GM12872 (cell line): Measurements from ENCODE around the gene ATRN.

Source experiments
- CTCF ChIP-seq: IDR thresholded peaks from 3 replicates; pipeline ENCODE4 v1.5.1; 2011; ENCODE audit warnings: low read depth, mild to moderate bottlenecking, low read length, moderate library complexity; ENCODE audit not compliant: insufficient read depth

ATRN gene

GRCh38 chr20:3532089-3532615 is 61.3 kb downstream of the ATRN start:
- TF ChIP-seq CTCF, result no peak

- no peak for TF ChIP-seq CTCF
Measured at GRCh38 chr20:3539311-3540107, 68.7 kb downstream of the ATRN start.

DNA sequence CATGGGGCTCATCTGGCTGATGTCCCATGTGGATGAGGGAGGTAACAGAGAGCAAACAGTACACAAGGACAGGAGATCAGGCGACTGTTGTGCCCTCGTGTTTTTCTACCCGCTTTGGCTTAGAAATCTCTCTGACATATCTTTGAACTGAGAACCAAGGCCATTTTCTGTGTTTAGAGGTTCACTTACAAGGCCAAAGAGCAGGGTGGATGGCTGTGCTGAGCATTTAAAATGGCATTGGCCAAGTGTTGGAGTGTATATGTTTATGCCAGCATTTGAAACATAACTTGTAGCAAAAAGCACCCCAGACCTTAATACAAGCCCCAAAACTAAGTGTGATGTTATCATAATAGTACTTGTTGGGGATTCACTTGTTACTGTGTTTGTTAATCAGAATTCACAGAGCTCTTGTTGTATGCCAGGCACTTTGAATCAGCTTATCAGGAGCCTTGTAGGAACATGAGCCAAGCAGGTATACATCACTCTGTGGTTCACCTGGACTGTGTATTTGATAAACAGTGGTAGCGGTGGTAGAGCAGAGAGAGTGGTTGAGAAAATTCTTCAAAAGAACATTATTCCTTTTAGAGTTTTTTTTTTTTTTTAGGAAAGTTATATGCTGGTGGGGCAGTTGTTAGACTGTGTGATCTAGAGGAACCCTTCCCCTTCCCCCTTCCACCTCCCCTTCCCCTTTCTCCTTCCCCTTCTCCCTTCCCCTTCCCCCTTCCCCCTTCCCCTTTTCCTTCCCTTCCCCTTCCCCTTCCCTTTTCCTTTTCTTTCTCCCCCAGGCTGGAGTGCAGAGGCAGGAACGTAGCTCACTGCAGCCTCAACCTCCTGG is 71.3 kb downstream of the ATRN start:
- TF ChIP-seq CTCF, result no peak

DNA sequence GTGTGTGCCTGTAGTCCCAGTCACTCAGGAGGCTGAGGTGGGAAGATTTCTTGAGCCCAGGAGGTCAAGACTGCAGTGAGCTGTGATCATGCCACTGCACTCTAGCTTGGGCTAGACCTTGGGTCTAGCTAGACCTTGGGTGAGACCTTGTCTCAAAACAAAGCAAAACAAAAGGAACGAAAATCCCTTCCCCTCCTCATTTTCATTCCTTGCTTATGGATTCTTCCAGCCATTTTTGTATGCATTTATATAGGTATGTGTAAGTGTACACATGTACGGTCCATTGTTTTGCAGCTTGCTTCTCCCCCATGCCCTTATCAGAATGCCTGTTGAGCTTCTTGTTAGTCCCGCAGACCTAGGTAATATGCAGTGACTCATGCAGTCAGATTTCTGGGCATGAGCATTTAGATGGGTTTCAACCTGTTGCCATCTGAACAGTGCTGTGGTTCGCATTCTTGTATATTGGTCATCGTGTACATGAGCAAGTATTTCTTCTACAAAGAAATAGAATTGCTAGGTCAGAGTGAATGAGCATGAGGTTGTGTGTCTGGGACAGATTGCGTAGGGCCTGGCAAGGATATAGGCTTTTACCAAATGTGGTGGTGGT is 73.2 kb downstream of the ATRN start:
- no peak for TF ChIP-seq CTCF

DNA sequence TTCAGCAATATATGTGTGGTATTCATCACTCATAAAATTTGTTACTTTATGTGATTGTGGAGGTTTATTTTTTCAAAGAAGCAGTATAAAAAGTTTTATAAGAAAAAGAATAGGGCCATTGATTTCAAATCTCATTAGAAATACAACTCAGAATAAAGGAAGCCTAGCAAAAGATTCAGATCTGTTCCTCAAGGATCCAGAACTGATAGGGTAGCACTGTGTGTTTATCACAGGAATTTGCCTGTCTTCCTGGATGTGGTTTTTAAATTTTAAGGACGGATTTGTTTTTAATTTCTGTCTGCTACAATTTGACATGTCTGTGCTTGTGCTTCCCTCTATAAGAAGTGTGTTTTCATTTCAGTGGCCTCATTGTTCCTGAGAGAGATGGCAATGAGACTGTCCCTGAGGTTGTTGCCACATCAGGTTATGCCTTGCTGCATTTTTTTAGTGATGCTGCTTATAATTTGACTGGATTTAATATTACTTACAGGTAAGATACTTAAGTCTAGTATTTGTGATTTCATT is 74.6 kb downstream of the ATRN start:
- no peak for TF ChIP-seq CTCF

DNA sequence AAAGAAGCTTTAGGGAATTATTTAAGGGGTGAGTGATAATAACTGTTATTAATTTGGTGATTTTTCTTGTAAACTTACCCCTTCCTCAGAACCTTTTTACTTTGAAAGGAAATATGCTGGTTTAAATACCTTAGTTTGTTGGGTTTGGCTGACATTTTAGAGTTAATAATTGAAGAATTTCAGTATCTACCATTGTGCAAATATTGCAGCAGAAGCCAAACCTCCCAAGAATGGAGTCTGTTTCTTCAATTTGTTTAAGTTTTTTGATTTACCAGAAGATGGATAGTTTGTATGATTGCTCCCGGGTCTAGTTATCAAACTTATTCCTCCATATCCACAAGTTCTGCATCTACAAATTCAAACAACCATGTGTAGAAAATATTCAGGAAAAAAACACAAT is 77.1 kb downstream of the ATRN start:
- TF ChIP-seq CTCF, result no peak

DNA sequence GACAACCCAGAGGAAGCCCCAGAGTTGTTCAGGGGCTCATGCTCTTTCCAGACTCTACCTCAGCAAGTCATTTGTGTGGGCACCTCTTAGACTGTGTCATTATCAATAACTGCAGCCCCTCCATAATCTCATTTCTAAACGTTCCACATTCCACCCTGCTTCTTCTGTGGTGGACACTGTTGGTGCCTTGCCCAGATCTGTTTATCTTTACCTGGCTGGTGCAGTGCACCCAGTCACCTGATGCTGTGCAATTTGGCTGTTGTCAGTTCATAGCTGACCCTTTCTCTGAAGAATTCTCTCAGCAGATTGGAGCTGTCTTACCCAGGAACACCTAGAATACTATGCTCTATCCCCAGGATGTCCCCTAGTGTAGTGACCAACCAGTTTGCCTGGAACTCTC is 80.0 kb downstream of the ATRN start:
- TF ChIP-seq CTCF, result no peak
